B cell (primary cell): ENCODE data around the gene DTNBP1. TPM values are rescaled to one million over a fixed set of nuclear protein-coding genes. Genes with fewer than 3 reads are reported as not detected.
A peak's percentile ranks its signal among the peaks of the same experiment; 100 is the strongest.

Experiments used
- ATAC-seq: fragments of 200-7000 bp; cut with Tn5 transposase; one replicate; pipeline ENCODE4 v1.10.0; 2021; ENCODE audit warnings: low read depth, mild to moderate bottlenecking, moderate number of reproducible peaks, moderate library complexity
- CTCF ChIA-PET: fragments of 350-600 bp; sonication (Branson Sonifier 250); formaldehyde crosslinking; loops from one replicate; lab custom pipeline; 2021; ENCODE audit warnings: antibody characterized with exemption, inconsistent platforms; lab: Charles Lee
- POLR2A ChIA-PET: fragments of 350-600 bp; sonication (Branson Sonifier 250); formaldehyde crosslinking; loops from one replicate; lab custom pipeline; 2021; ENCODE audit warnings: antibody characterized with exemption; lab: Charles Lee
- DNase-seq: peaks from one replicate; pipeline ENCODE4 v3.0.0; 2013
- H2AFZ ChIP-seq: 2 replicates; pipeline ENCODE4 v1.6.1; 2012; ENCODE audit warnings: mild to moderate bottlenecking, low read depth, low read length; ENCODE audit not compliant: insufficient read depth, poor library complexity, severe bottlenecking
- H3K27ac ChIP-seq, 2 donors: 1 replicate in 1 of 2; 2 replicates in 1 of 2; pipeline ENCODE4 v1.5.1; 2012 to 2013; ENCODE audit warnings: low read length in 2 of 2, mild to moderate bottlenecking in 2 of 2, moderate library complexity in 1 of 2
- H3K27me3 ChIP-seq, 4 experiments: fragments of 200-600 bp in 1 of 4; sonication (generic) in 1 of 4; replicated peaks in 1 of 4; 1 replicate in 2 of 4; 2 replicates in 2 of 4; pipeline versions ENCODE4 v1.6.1 to v1.7.0; 2013 to 2016; ENCODE audit warnings: low read length in 3 of 4, mild to moderate bottlenecking in 2 of 4, mixed read lengths in 1 of 4, moderate library complexity in 1 of 4; ENCODE audit not compliant: insufficient read depth in 4 of 4, control insufficient read depth in 3 of 4; ENCODE audit errors: control extremely low read depth in 1 of 4
- H3K36me3 ChIP-seq, 2 experiments: replicated peaks in 1 of 2; 1 replicate in 1 of 2; 2 replicates in 1 of 2; pipeline versions ENCODE4 v1.6.1 to v1.7.1; 2013; ENCODE audit warnings: low read length in 1 of 2; ENCODE audit not compliant: insufficient read depth in 2 of 2, control insufficient read depth in 1 of 2; ENCODE audit errors: control extremely low read depth in 1 of 2, extremely low read depth in 1 of 2
- H3K4me1 ChIP-seq, 2 donors: fragments of 200-600 bp in 1 of 2; sonication (generic) in 1 of 2; 1 replicate in 1 of 2; 2 replicates in 1 of 2; pipeline versions ENCODE4 v1.5.1 to v1.6.1; 2013 to 2017; ENCODE audit warnings: low read length in 2 of 2; ENCODE audit not compliant: control insufficient read depth in 2 of 2, insufficient read depth in 2 of 2
- H3K4me2 ChIP-seq: replicated peaks from 2 replicates; pipeline ENCODE3; 2012; ENCODE audit warnings: mild to moderate bottlenecking, low read depth, low read length; ENCODE audit not compliant: poor library complexity, severe bottlenecking
- H3K4me3 ChIP-seq, 5 experiments: fragments of 200-600 bp in 1 of 5; sonication (generic) in 1 of 5; 1 replicate in 3 of 5; 2 replicates in 2 of 5; pipeline versions ENCODE4 v1.5.1 to v1.7.0; 2011 to 2016; ENCODE audit warnings: low read length in 4 of 5, mild to moderate bottlenecking in 4 of 5, low read depth in 2 of 5, control low read depth in 1 of 5, moderate library complexity in 1 of 5; ENCODE audit not compliant: insufficient read depth in 1 of 5; ENCODE audit errors: control extremely low read depth in 1 of 5, extremely low read depth in 1 of 5
- H3K79me2 ChIP-seq: fragments of 200-600 bp; sonication (generic); one replicate; pipeline ENCODE4 v1.6.0; 2016; ENCODE audit warnings: low read length; ENCODE audit not compliant: control insufficient read depth, insufficient read depth
- H3K9ac ChIP-seq: fragments of 200-600 bp; sonication (generic); 2 replicates; pipeline ENCODE4 v1.6.1; 2017; ENCODE audit warnings: mild to moderate bottlenecking, low read length, moderate library complexity
- H3K9me3 ChIP-seq, 3 donors: one replicate each; pipeline versions ENCODE4 v1.6.1 to v1.7.1; 2013; ENCODE audit warnings: low read length in 2 of 3; ENCODE audit not compliant: control insufficient read depth in 2 of 3, insufficient read depth in 1 of 3; ENCODE audit errors: control extremely low read depth in 1 of 3
- H4K20me1 ChIP-seq: 2 replicates; pipeline ENCODE4 v1.6.0; 2012; ENCODE audit warnings: mild to moderate bottlenecking, low read length; ENCODE audit not compliant: insufficient read depth, control insufficient read depth, poor library complexity, severe bottlenecking
- H3K27ac Mint-ChIP-seq: one replicate; pipeline ENCODE4 v1.8.0; 2021; ENCODE audit warnings: mixed read lengths
- H3K27me3 Mint-ChIP-seq: one replicate; pipeline ENCODE4 v1.8.0; 2021; ENCODE audit warnings: mixed read lengths
- H3K4me1 Mint-ChIP-seq: one replicate; pipeline ENCODE4 v1.8.0; 2021; ENCODE audit warnings: mixed read lengths
- H3K4me3 Mint-ChIP-seq: one replicate; pipeline ENCODE4 v1.8.0; 2021; ENCODE audit warnings: mixed read lengths
- H3K9me3 Mint-ChIP-seq: one replicate; pipeline ENCODE4 v1.8.0; 2022; ENCODE audit warnings: mixed read lengths; ENCODE audit not compliant: insufficient read depth
- CTCF ChIP-seq: fragments of 200-600 bp; IDR thresholded peaks from one replicate; pipeline ENCODE4 v1.8.0; 2022; ENCODE audit warnings: antibody characterized with exemption, mild to moderate bottlenecking
- EZH2 ChIP-seq: IDR thresholded peaks from 2 replicates; pipeline ENCODE4 v1.6.1; 2012; ENCODE audit warnings: borderline replicate concordance, low read depth, mild to moderate bottlenecking, moderate library complexity, low read length; ENCODE audit not compliant: insufficient read depth, poor library complexity, severe bottlenecking
- WGBS: methylation state at CpG from one replicate; pipeline ENCODE4 v1.1.5; 2013; ENCODE audit warnings: missing lambda C conversion rate; ENCODE audit not compliant: insufficient coverage; 5-methylcytosine and 5-hydroxymethylcytosine counted together
- intact Hi-C: fragments of 100-400 bp; cut with micrococcal nuclease; formaldehyde crosslinking; loops from one replicate; pipeline ENCODE4 v1.10.0; 2022
- polyA plus RNA-seq: library from polyadenylated mRNA; depleted of rRNA; stranded (reverse); fragments of >200 nt; gene quantifications from 2 replicates; pipeline ENCODE4 v1.2.3, GENCODE V29; 2012
- total RNA-seq, 2 donors: library from RNA; stranded (reverse); fragments of 120-200 nt in 1 of 2; gene quantifications; 1 replicate in 1 of 2; 2 replicates in 1 of 2; pipeline versions ENCODE4 v1.2.3 to v1.2.4, GENCODE V29; 2013 to 2022

Gene DTNBP1
- total and polyA plus RNA-seq, 2 donors (not counting 1 experiment from before 2014, with no cell fraction given), result 31.4 to 73.0 TPM

- no peaks in the 10 kb centered on the region for H3K79me2 ChIP-seq
- CTCF ChIA-PET, result interaction anchor here (7.6 to 7.8 kb wide), 2 partner anchors 484 to 506 kb away, joined by 152 to 176 read pairs; no protein-coding TSS in a partner anchor
- no peak overlapping the region for H3K4me2 ChIP-seq
- peaks cover 1% of the 10 kb centered on the region for H3K4me1 Mint-ChIP-seq
- TF ChIP-seq EZH2, result no peak
- no peak for TF ChIP-seq CTCF
- H3K27me3 Mint-ChIP-seq, result peaks cover 7% of the 10 kb centered on the region
- H3K9me3 Mint-ChIP-seq, result no peaks in the 10 kb centered on the region
- DNase-seq, result no peak
- no peak for ATAC-seq
- intact Hi-C loops, result no loop called here
- WGBS, result 50% methylated on average over 2 of the region's 4 CpGs
- H3K27ac Mint-ChIP-seq, result no peak overlapping the region
- no peaks in the 10 kb centered on the region for H3K36me3 ChIP-seq
- no peaks in the 10 kb centered on the region for H3K9me3 ChIP-seq
- H2AFZ ChIP-seq, result no peak overlapping the region
- H3K4me3 ChIP-seq, result no peak overlapping the region
- no peak overlapping the region for H3K27ac ChIP-seq
- no peak overlapping the region for H3K9ac ChIP-seq
- POLR2A ChIA-PET, result no interaction called here
- no peak overlapping the region for H3K4me3 Mint-ChIP-seq
- H3K4me1 ChIP-seq, result no peaks in the 10 kb centered on the region
- H4K20me1 ChIP-seq, result no peaks in the 10 kb centered on the region
- H3K27me3 ChIP-seq, result peaks cover 0 to 3% (median 0%) of the 10 kb centered on the region in 4 experiments
Measured at GRCh38 chr6:15697895-15698294, 35.1 kb upstream of the DTNBP1 start.

- Histone ChIP-seq H3K4me1 (peaks cover 3 to 8% of the 10 kb centered on the region in 2 donors), H3K9me3 (no peaks in the 10 kb centered on the region), H3K36me3 (no peaks in the 10 kb centered on the region), H3K9ac (peak overlapping the region; percentile 29), H3K27ac (peak overlapping the region in 1 of 2 donors; percentile 34), H3K4me2 (peak overlapping the region; percentile 57), H3K4me3 (no peak overlapping the region), H3K27me3 (peaks cover 0 to 3% (median 0%) of the 10 kb centered on the region in 4 experiments), H2AFZ (peak overlapping the region; percentile 59), H3K79me2 (no peaks in the 10 kb centered on the region), H4K20me1 (no peaks in the 10 kb centered on the region)
- 37% methylated on average over 12 of the region's 23 CpGs for WGBS
- DNase-seq (peak; percentile 91), ATAC-seq (peak; percentile 100)
- H3K4me3 Mint-ChIP-seq, result peak overlapping the region; percentile 39
- no peaks in the 10 kb centered on the region for H3K9me3 Mint-ChIP-seq
- CTCF ChIA-PET, result interaction anchor here (0.6 to 7.8 kb wide), 46 partner anchors 8 to 595 kb away, joined by 3 to 176 read pairs (median 4); partner anchors contain the start of gene MYLIP
- TF ChIP-seq EZH2, result no peak
- TF ChIP-seq CTCF, result peak; percentile 100
- H3K27ac Mint-ChIP-seq, result peak overlapping the region; percentile 76
- POLR2A ChIA-PET, result interaction anchor here (1.3 to 1.5 kb wide), 2 partner anchors 437 to 441 kb away, joined by 3 to 5 read pairs; partner anchors contain the start of gene MYLIP
- H3K27me3 Mint-ChIP-seq, result no peaks in the 10 kb centered on the region
- peaks cover 8% of the 10 kb centered on the region for H3K4me1 Mint-ChIP-seq
- intact Hi-C loops, result loop anchor here (1.0 to 5.0 kb wide), 7 partner anchors 29 to 641 kb away; no protein-coding TSS in a partner anchor
Measured at GRCh38 chr6:15691250-15691869, 28.5 kb upstream of the DTNBP1 start.
